Left colon (tissue), 2 donors: ENCODE measurements around the gene NBAS. TPM values are rescaled to one million over a fixed set of nuclear protein-coding genes. Genes with fewer than 3 reads are reported as not detected.
A peak's percentile ranks its signal among the peaks of the same experiment; 100 is the strongest.

Experiments used
- ATAC-seq: fragments of 200-7000 bp; cut with Tn5 transposase; one replicate; pipeline ENCODE4 v1.9.1; 2020; ENCODE audit warnings: mild to moderate bottlenecking, moderate library complexity
- DNase-seq, 2 donors: peaks; one replicate each; pipeline ENCODE4 v3.0.0-alpha.2; 2020
- intact Hi-C, 2 donors: fragments of 100-400 bp; cut with DNase I in 1 of 2; cut with micrococcal nuclease in 1 of 2; formaldehyde crosslinking; loops; one replicate each; pipeline versions ENCODE4 v1.11.2 to v1.14.0; 2022; cut with DNase I, micrococcal nuclease
- total RNA-seq, 2 donors: library from RNA; stranded (reverse); fragmentation: NEBNext Ultra II Directional; extraction: Animal tissue kit (Norgen Biotek cat#: 25700); gene quantifications; one replicate each; pipeline ENCODE4 v1.2.1, GENCODE V29; 2021
- donor health status: DM: no; HTN: no; CAD: no.
- donor health status: DM: yes; HTN: yes; CAD: no.

Gene NBAS
- total RNA-seq, 2 donors from 2014 or later = 31.0 to 35.0 TPM

- ATAC-seq = no peak
- intact Hi-C loops = no loop called here
- no peak for DNase-seq
These were observed 1.4 kb upstream of the NBAS start for GRCh38 chr2:15562354-15563031.

- DNase-seq (peak; percentile 27 to 35), ATAC-seq (peak; percentile 72)
- intact Hi-C loops = no loop called here
These were observed 625 bp upstream of the NBAS start for GRCh38 chr2:15561574-15562344.

- peak; percentile 34 for ATAC-seq
- DNase-seq = peak in 1 of 2 donors; percentile 37
- intact Hi-C loops = no loop called here
These were observed 770 bp downstream of the NBAS start for GRCh38 chr2:15560140-15560987.

GRCh38 chr2:15559379-15560139, 1.6 kb downstream of the NBAS start:
- intact Hi-C loops = no loop called here
- DNase-seq (no peak), ATAC-seq (no peak)

- intact Hi-C loops = no loop called here
- DNase-seq = no peak
These were observed 3.2 kb downstream of the NBAS start for GRCh38 chr2:15557887-15558311.

GRCh38 chr2:15556311-15556930, 4.7 kb downstream of the NBAS start:
- intact Hi-C loops = no loop called here

More at GRCh38 chr2:15557887-15558311, 3.2 kb downstream of the NBAS start:
- no peak for ATAC-seq

GRCh38 chr2:15555760-15556193, 5.4 kb downstream of the NBAS start:
- ATAC-seq (no peak), DNase-seq (no peak)
- intact Hi-C loops = no loop called here

More at GRCh38 chr2:15556311-15556930, 4.7 kb downstream of the NBAS start:
- DNase-seq (no peak), ATAC-seq (no peak)

GRCh38 chr2:15554525-15555218, 6.5 kb downstream of the NBAS start:
- intact Hi-C loops = no loop called here
- DNase-seq = no peak
- ATAC-seq = no peak

- DNase-seq = no peak
- ATAC-seq = no peak
- intact Hi-C loops = no loop called here
These were observed 7.2 kb downstream of the NBAS start for GRCh38 chr2:15553951-15554350.

- intact Hi-C loops = no loop called here
- DNase-seq (no peak), ATAC-seq (no peak)
These were observed 7.6 kb downstream of the NBAS start for GRCh38 chr2:15553519-15553918.

- intact Hi-C loops = no loop called here
- DNase-seq (no peak), ATAC-seq (no peak)
These were observed 12.2 kb downstream of the NBAS start for GRCh38 chr2:15548974-15549373.

- intact Hi-C loops = no loop called here
- ATAC-seq = no peak
- DNase-seq = no peak
These were observed 13.8 kb downstream of the NBAS start for GRCh38 chr2:15547115-15547876.

GRCh38 chr2:15546297-15547098, 14.6 kb downstream of the NBAS start:
- no peak for ATAC-seq
- DNase-seq = no peak
- intact Hi-C loops = no loop called here

GRCh38 chr2:15544227-15544626, 16.9 kb downstream of the NBAS start:
- intact Hi-C loops = no loop called here
- no peak for ATAC-seq
- no peak for DNase-seq

GRCh38 chr2:15543541-15543940, 17.6 kb downstream of the NBAS start:
- ATAC-seq (no peak), DNase-seq (no peak)
- intact Hi-C loops = no loop called here

- ATAC-seq (no peak), DNase-seq (no peak)
- intact Hi-C loops = no loop called here
These were observed 18.1 kb downstream of the NBAS start for GRCh38 chr2:15543053-15543452.
